ENCODE results near the gene EFCAB6.

The EFCAB6 gene

GRCh38 chr22:43812149-43812842 lies at the start of gene EFCAB6:
Gene EFCAB6, minus strand, starts transcription at chr22:43812305. Its CDS starts 29,987 bp downstream, at chr22:43782318.
- no peak for DNase-seq

GRCh38 chr22:43861529-43861928 lies 49.4 kb upstream of the EFCAB6 start:
- DNase-seq = no peak

- DNase-seq = no peak
These were observed 48.7 kb upstream of the EFCAB6 start for GRCh38 chr22:43860831-43861230.

GRCh38 chr22:43860126-43860525 lies 48.0 kb upstream of the EFCAB6 start:
- DNase-seq = no peak

- DNase-seq = no peak
These were observed 47.5 kb upstream of the EFCAB6 start for GRCh38 chr22:43859621-43860020.

- no peak for DNase-seq
These were observed 47.1 kb upstream of the EFCAB6 start for GRCh38 chr22:43859176-43859575.

- no peak for DNase-seq
These were observed 46.2 kb upstream of the EFCAB6 start for GRCh38 chr22:43858156-43858895.

GRCh38 chr22:43857367-43857766 lies 45.3 kb upstream of the EFCAB6 start:
- DNase-seq = no peak

- no peak for DNase-seq
These were observed 43.3 kb upstream of the EFCAB6 start for GRCh38 chr22:43855431-43855830.

GRCh38 chr22:43854786-43855271 lies 42.7 kb upstream of the EFCAB6 start:
- DNase-seq = no peak

- no peak for DNase-seq
These were observed 42.1 kb upstream of the EFCAB6 start for GRCh38 chr22:43854121-43854785.

GRCh38 chr22:43853328-43853931 lies 41.3 kb upstream of the EFCAB6 start:
- no peak for DNase-seq

- no peak for DNase-seq
These were observed 40.6 kb upstream of the EFCAB6 start for GRCh38 chr22:43852573-43853327.

- DNase-seq = no peak
These were observed 39.8 kb upstream of the EFCAB6 start for GRCh38 chr22:43851979-43852307.

GRCh38 chr22:43851058-43851978 lies 39.2 kb upstream of the EFCAB6 start:
- no peak for DNase-seq

GRCh38 chr22:43850529-43850928 lies 38.4 kb upstream of the EFCAB6 start:
- no peak for DNase-seq

GRCh38 chr22:43849731-43850130 lies 37.6 kb upstream of the EFCAB6 start:
- no peak for DNase-seq

GRCh38 chr22:43848366-43849171 lies 36.5 kb upstream of the EFCAB6 start:
- no peak for DNase-seq

GRCh38 chr22:43847376-43848289 lies 35.5 kb upstream of the EFCAB6 start:
- DNase-seq = no peak

GRCh38 chr22:43846966-43847365 lies 34.9 kb upstream of the EFCAB6 start:
- no peak for DNase-seq

All from Kasumi-1 (cell line).